ENCODE data around the gene C6orf141.

- TF ChIP-seq PML (IDR thresholded peaks at IDR 0.05; ENCODE audit: low read length) (no peak), JUND (IDR thresholded peaks at IDR 0.05; ENCODE audit: low read depth, low read length) (no peak), SP1 (IDR thresholded peaks at IDR 0.05; ENCODE audit: low read depth, low read length) (no peak), RB1 (IDR thresholded peaks at IDR 0.05; ENCODE audit: borderline replicate concordance) (no peak), SIN3A (IDR thresholded peaks at IDR 0.05; ENCODE audit: low read depth, low read length) (no peak)
Observed at GRCh38 chr6:49522710-49523593, 27.5 kb upstream of the C6orf141 start.
